ENCODE results near the gene H3-3A. TPM values are rescaled to one million over a fixed set of nuclear protein-coding genes. Genes with fewer than 3 reads are reported as not detected.

The H3-3A gene
- total RNA-seq, 1 experiment from 2014 or later: 1,129 TPM

DNA sequence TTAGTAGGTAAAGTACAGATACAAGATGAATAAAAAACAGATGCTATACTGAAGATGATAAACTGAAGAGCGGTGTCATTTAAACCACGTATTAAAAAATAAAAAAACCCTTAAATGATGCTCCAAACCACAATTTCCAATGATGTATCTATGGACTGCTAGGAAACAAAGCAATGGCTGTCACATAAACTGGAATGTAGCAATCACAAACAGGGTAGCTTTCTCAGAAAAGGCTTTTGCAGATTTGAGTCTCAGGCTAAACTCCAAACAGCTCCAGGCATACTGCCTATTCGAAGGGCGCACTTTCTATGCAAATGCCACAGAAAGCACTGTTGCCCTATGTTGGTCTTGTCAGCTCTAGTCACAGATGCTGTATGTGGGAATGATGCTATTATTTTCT is 12.4 kb upstream of the H3-3A start:
- no peak overlapping the region for H4K8ac ChIP-seq (replicated peaks; ENCODE audit: insufficient read length, low read depth, low read length)
- H3K18ac ChIP-seq (ENCODE audit: insufficient read length, low read depth, low read length): no peak overlapping the region
- no peak overlapping the region for H3K23ac ChIP-seq (ENCODE audit: insufficient read length, low read depth, low read length)
- no peak overlapping the region for H3K4ac ChIP-seq (ENCODE audit: low read depth, low read length)
- no peaks in the 10 kb centered on the region for H3K79me1 ChIP-seq (ENCODE audit: insufficient read depth, low read depth, low read length, poor library complexity, severe bottlenecking)
- H3K14ac ChIP-seq (ENCODE audit: insufficient read depth, low read length): no peak overlapping the region
- H2BK120ac ChIP-seq (ENCODE audit: low read depth, low read length, poor library complexity, severe bottlenecking): no peak overlapping the region
- no peaks in the 10 kb centered on the region for H3K79me2 ChIP-seq (ENCODE audit: insufficient read depth, low read length)
- no peak for DNase-seq
- H3K9ac ChIP-seq (ENCODE audit: extremely low read depth, insufficient read length, low read length): no peak overlapping the region
- no peak overlapping the region for H2BK12ac ChIP-seq (ENCODE audit: insufficient read length, low read depth, low read length)
- H2BK20ac ChIP-seq (ENCODE audit: low read depth, low read length, poor library complexity, severe bottlenecking): no peak overlapping the region
- no peak overlapping the region for H3K4me2 ChIP-seq (ENCODE audit: insufficient read depth, insufficient read length, low read length)
- WGBS (ENCODE audit: extremely low coverage, insufficient read length, low lambda C conversion rate): no CpG with 5 or more reads among the region's 4 CpGs
- no peak overlapping the region for H4K91ac ChIP-seq (ENCODE audit: insufficient read length, low read depth, low read length)
- H4K5ac ChIP-seq (ENCODE audit: insufficient read length, low read depth, low read length): no peak overlapping the region
- no peaks in the 10 kb centered on the region for H3K4me1 ChIP-seq (ENCODE audit: insufficient read depth, low read length)
- H2AK5ac ChIP-seq (ENCODE audit: insufficient read length, low read length): no peak overlapping the region
- H3K27ac ChIP-seq (ENCODE audit: insufficient read length, low read depth, low read length): no peak overlapping the region
- Mint-ChIP-seq H3K4me1 (peaks cover 9 to 12% of the 10 kb centered on the region in 2 experiments), H3K27ac (no peak overlapping the region), H3K9me3 (no peaks in the 10 kb centered on the region), H3K4me3 (no peak overlapping the region), H3K27me3 (ENCODE audit: low read depth) (peaks cover 2% of the 10 kb centered on the region; the same call in 1 of the 2 replicates), H3K36me3 (ENCODE audit: insufficient read depth in 1 of 3, low read depth in 3 of 3) (no peaks in the 10 kb centered on the region)
- H3K27me3 ChIP-seq (ENCODE audit: insufficient read depth, low read length): no peaks in the 10 kb centered on the region
- H3K56ac ChIP-seq (ENCODE audit: insufficient read length, low read depth, low read length): no peak overlapping the region
- no peak for TF ChIP-seq CTCF (conservative IDR thresholded peaks at IDR 0.05)
- H2BK15ac ChIP-seq (ENCODE audit: low read depth, low read length): no peak overlapping the region
- H3K23me2 ChIP-seq (ENCODE audit: insufficient read length, low read depth, low read length, poor library complexity, severe bottlenecking): no peaks in the 10 kb centered on the region
- no peaks in the 10 kb centered on the region for H3K9me3 ChIP-seq (ENCODE audit: control insufficient read depth, low read depth, low read length)
- H2BK5ac ChIP-seq (ENCODE audit: insufficient read length, low read length): no peak overlapping the region
- no peak overlapping the region for H2AFZ ChIP-seq (ENCODE audit: low read length)
- no peak overlapping the region for H3T11ph ChIP-seq (ENCODE audit: low read length)
- H4K20me1 ChIP-seq (ENCODE audit: control insufficient read depth, insufficient read depth, insufficient read length): no peaks in the 10 kb centered on the region
